ENCODE results near the gene PER2. TPM values are rescaled to one million over a fixed set of nuclear protein-coding genes. Genes with fewer than 3 reads are reported as not detected.

Gene PER2
- total and polyA plus RNA-seq, 10 of the 15 experiments (the other 5 are each of a cell fraction or from before 2014, with no cell fraction given) = 1.5 to 15.1 (median 4.6) TPM

GRCh38 chr2:238203973-238204683 is 84.3 kb downstream of the PER2 start (continued):
- no peak for TF ChIP-seq BCLAF1 (IDR thresholded peaks at IDR 0.05)
- no peak for TF ChIP-seq IRF5 (IDR thresholded peaks at IDR 0.05; ENCODE audit: borderline replicate concordance)
- no peak for TF ChIP-seq MAX (IDR thresholded peaks at IDR 0.05; ENCODE audit: low read depth, low read length)
- no peak for TF ChIP-seq HCFC1 (IDR thresholded peaks at IDR 0.05; ENCODE audit: low read length)
- no peak for TF ChIP-seq ATF2 (IDR thresholded peaks at IDR 0.05; ENCODE audit: low read length)
- TF ChIP-seq MLLT1 (IDR thresholded peaks at IDR 0.05) = 0 out of 2 replicates have a peak, but pooled peaks have one; percentile 49
- peak; percentile 67 for TF ChIP-seq RUNX3 (IDR thresholded peaks at IDR 0.05; ENCODE audit: low read length)
- TF ChIP-seq EGR1 (IDR thresholded peaks at IDR 0.05; ENCODE audit: borderline replicate concordance in 1 of 2, low read depth in 2 of 2, low read length in 2 of 2) = no peak
- TF ChIP-seq MTA3 (IDR thresholded peaks at IDR 0.05; ENCODE audit: borderline replicate concordance, low read length) = no peak
- no peak for TF ChIP-seq DPF2 (IDR thresholded peaks at IDR 0.05)
- TF ChIP-seq JUND (IDR thresholded peaks at IDR 0.05; ENCODE audit: low read depth, low read length) = no peak
- TF ChIP-seq CBX5 (IDR thresholded peaks at IDR 0.05; ENCODE audit: low read depth) = no peak
- TF ChIP-seq PBX3 (IDR thresholded peaks at IDR 0.05; ENCODE audit: insufficient replicate concordance, low read depth, low read length) = no peak
- no peak for TF ChIP-seq SMARCA5 (IDR thresholded peaks at IDR 0.05)
- TF ChIP-seq ZNF217 (IDR thresholded peaks at IDR 0.05) = no peak
- no peak for TF ChIP-seq SIN3A (IDR thresholded peaks at IDR 0.05; ENCODE audit: low read depth, low read length)
- TF ChIP-seq POLR2AphosphoS2 (IDR thresholded peaks at IDR 0.05; ENCODE audit: low read depth, low read length) = no peak; the same call in 1 of the 2 replicates
- no peak for TF ChIP-seq ETV6 (conservative IDR thresholded peaks at IDR 0.05 in 1 of 2, IDR thresholded peaks at IDR 0.05 in 1 of 2; ENCODE audit: borderline replicate concordance in 1 of 2, low read depth in 1 of 2)
- 0 out of 2 replicates have a peak, but pooled peaks have one; percentile 30 for TF ChIP-seq NBN (IDR thresholded peaks at IDR 0.05)
- no peak for TF ChIP-seq HDGF (IDR thresholded peaks at IDR 0.05)
- TF ChIP-seq SMAD1 (IDR thresholded peaks at IDR 0.05; ENCODE audit: low read depth, partially characterized antibody) = no peak
- TF ChIP-seq FOXK2 (IDR thresholded peaks at IDR 0.05) = no peak

All from GM12878 (cell line).